GM12878 (cell line): ENCODE measurements around the gene FMNL2. TPM values are rescaled to one million over a fixed set of nuclear protein-coding genes. Genes with fewer than 3 reads are reported as not detected.

Source experiments
- ATAC-seq: fragments of 200-7000 bp; cut with Tn5 transposase; 3 replicates; pipeline ENCODE4 v1.9.1; 2020; ENCODE audit warnings: mild to moderate bottlenecking, moderate library complexity
- BruUV-seq: library from RNA; stranded (reverse); fragments of 400-500 nt; replicated peaks from 2 replicates; lab custom pipeline; 2021; lab: Mats Ljungman, UMichigan
- CTCF ChIA-PET: fragments of 300-600 bp; sonication (Branson Sonifier 250); formaldehyde crosslinking; extraction: SDS; loops from one replicate; lab custom pipeline; 2021; ENCODE audit warnings: inconsistent platforms; lab: Yijun Ruan, JAX
- POLR2A ChIA-PET: fragments of 350-600 bp; formaldehyde crosslinking; extraction: SDS; loops from one replicate; lab custom pipeline; 2021; ENCODE audit warnings: inconsistent platforms; lab: Charles Lee
- RAD21 ChIA-PET: fragments of 300-600 bp; sonication (Branson Sonifier 250); formaldehyde crosslinking; loops from one replicate; lab custom pipeline; 2023; ENCODE audit warnings: antibody characterized with exemption; ENCODE audit not compliant: unreplicated experiment; lab: Charles Lee
- SMC1A ChIA-PET: fragments of 300-600 bp; sonication (Branson Sonifier 250); formaldehyde crosslinking; loops from one replicate; lab custom pipeline; 2023; ENCODE audit not compliant: unreplicated experiment, uncharacterized antibody; lab: Charles Lee
- DNase-seq: peaks from one replicate; pipeline ENCODE4 v3.0.0-alpha.2; 2011; ENCODE audit warnings: low read depth, low spot score
- FAIRE-seq: peaks from 3 replicates; lab custom pipeline; 2011; peaks lifted over from hg19 to GRCh38; lab: Jason Lieb, UNC
- H2AFZ ChIP-seq: 2 replicates; pipeline ENCODE4 v1.6.0; 2011; ENCODE audit warnings: low read depth, low read length, control low read depth; ENCODE audit not compliant: control insufficient read depth
- H3K27ac ChIP-seq: 2 replicates; pipeline ENCODE4 v1.5.1; 2011; ENCODE audit warnings: control low read depth; ENCODE audit not compliant: control insufficient read depth, insufficient read depth
- H3K27me3 ChIP-seq, 2 experiments: replicated peaks in 1 of 2; 2 replicates each; pipeline versions ENCODE4 v1.6.0 to v1.6.1; 2011; ENCODE audit warnings: low read length in 1 of 2; ENCODE audit not compliant: control insufficient read depth in 2 of 2, insufficient read depth in 2 of 2
- H3K36me3 ChIP-seq, 2 experiments: 2 replicates each; pipeline ENCODE4 v1.5.1; 2011; ENCODE audit warnings: low read length in 1 of 2; ENCODE audit not compliant: control insufficient read depth in 2 of 2, insufficient read depth in 2 of 2
- H3K4me1 ChIP-seq: 2 replicates; pipeline ENCODE4 v1.6.1; 2011; ENCODE audit warnings: mild to moderate bottlenecking, low read length, moderate library complexity, mixed read lengths; ENCODE audit not compliant: control insufficient read depth, insufficient read depth
- H3K4me2 ChIP-seq: 2 replicates; pipeline ENCODE4 v1.6.0; 2011; ENCODE audit warnings: control low read depth; ENCODE audit not compliant: control insufficient read depth, insufficient read depth
- H3K4me3 ChIP-seq: fragments of 200-600 bp; sonication (generic); 2 replicates; pipeline ENCODE4 v1.5.1; 2016
- H3K79me2 ChIP-seq: 2 replicates; pipeline ENCODE4 v1.6.0; 2011; ENCODE audit warnings: low read length; ENCODE audit not compliant: control insufficient read depth, insufficient read depth
- H3K9ac ChIP-seq: 2 replicates; pipeline ENCODE4 v1.8.0; 2011; ENCODE audit warnings: low read length, control low read depth, mixed read lengths; ENCODE audit not compliant: control insufficient read depth, insufficient read depth
- H3K9me3 ChIP-seq: replicated peaks from 3 replicates; pipeline ENCODE4 v1.5.1; 2011; ENCODE audit warnings: mild to moderate bottlenecking, low read length; ENCODE audit not compliant: control insufficient read depth, insufficient read depth
- H4K20me1 ChIP-seq: 2 replicates; pipeline ENCODE4 v1.6.0; 2011; ENCODE audit not compliant: control insufficient read depth, insufficient read depth
- BCLAF1 ChIP-seq: fragments of 450-650 bp; IDR thresholded peaks from 2 replicates; pipeline ENCODE4 v1.6.1; 2017; ENCODE audit warnings: antibody characterized with exemption, mild to moderate bottlenecking, moderate library complexity
- CHD4 ChIP-seq: fragments of 200-600 bp; sonication (generic); IDR thresholded peaks from 2 replicates; pipeline ENCODE4 v1.6.1; 2016; ENCODE audit warnings: mild to moderate bottlenecking
- FOXK2 ChIP-seq: fragments of 450-650 bp; IDR thresholded peaks from 2 replicates; pipeline ENCODE4 v1.6.1; 2017; ENCODE audit warnings: mild to moderate bottlenecking, moderate library complexity
- FOXM1 ChIP-seq: IDR thresholded peaks from 2 replicates; pipeline ENCODE4 v1.6.1; 2012; ENCODE audit warnings: low read depth, mild to moderate bottlenecking, inconsistent platforms, low read length, moderate library complexity
- HDAC6 ChIP-seq: fragments of 200-600 bp; sonication (generic); IDR thresholded peaks from one replicate; pipeline ENCODE4 v1.8.0; 2017; ENCODE audit warnings: antibody characterized with exemption; ENCODE audit not compliant: unreplicated experiment
- HDGF ChIP-seq: fragments of 450-650 bp; IDR thresholded peaks from 2 replicates; pipeline ENCODE4 v1.6.1; 2016; ENCODE audit warnings: antibody characterized with exemption
- PAX5 ChIP-seq: IDR thresholded peaks from 2 replicates; pipeline ENCODE4 v1.6.1; 2011; ENCODE audit warnings: low read depth, low read length, borderline replicate concordance
- RAD21 ChIP-seq: IDR thresholded peaks from 2 replicates; pipeline ENCODE4 v1.6.1; 2011; ENCODE audit warnings: mild to moderate bottlenecking, low read depth, low read length, moderate library complexity; ENCODE audit not compliant: insufficient read depth
- RBBP5 ChIP-seq: fragments of 200-600 bp; sonication (generic); conservative IDR thresholded peaks from 2 replicates; pipeline ENCODE4 v1.6.1; 2016
- RCOR1 ChIP-seq: conservative IDR thresholded peaks from 2 replicates; pipeline ENCODE4 v1.6.1; 2012; ENCODE audit warnings: low read depth, low read length, improper control_type of control experiment
- TBL1XR1 ChIP-seq: IDR thresholded peaks from 2 replicates; pipeline ENCODE4 v1.6.1; 2012; ENCODE audit warnings: low read depth, low read length, improper control_type of control experiment
- ZNF207 ChIP-seq: fragments of 450-650 bp; IDR thresholded peaks from 2 replicates; pipeline ENCODE4 v1.6.1; 2014; ENCODE audit warnings: antibody characterized with exemption, mild to moderate bottlenecking, borderline replicate concordance
- ZSCAN29 ChIP-seq: fragments of 450-650 bp; IDR thresholded peaks from 2 replicates; pipeline ENCODE4 v1.6.1; 2017; ENCODE audit warnings: mild to moderate bottlenecking, moderate library complexity
- WGBS: methylation state at CpG from one replicate; pipeline ENCODE4 v1.1.6; 2016; ENCODE audit warnings: low lambda C conversion rate; ENCODE audit not compliant: insufficient replicate concordance, insufficient coverage; ENCODE audit errors: missing lambda C conversion rate; 5-methylcytosine and 5-hydroxymethylcytosine counted together
- in situ Hi-C: fragments of 300-500 bp; cut with MboI; formaldehyde crosslinking; loops from 9 replicates; pipeline ENCODE4 v1.14.3; 2018; ENCODE audit warnings: mixed read lengths
- intact Hi-C: fragments of 100-400 bp; cut with micrococcal nuclease; formaldehyde crosslinking; loops from one replicate; pipeline ENCODE4 v1.14.2; 2022; ENCODE audit not compliant: unreplicated experiment
- polyA plus RNA-seq, 11 experiments: library from polyadenylated mRNA; depleted of rRNA in 4 of 11; unstranded in 6 of 11; stranded (reverse) in 5 of 11; fragments of >200 nt; fragmentation: Nextera tagmentation in 4 of 11; fragmentation: Illumina TruSeq in 1 of 11; extraction: Ambion mirVana in 4 of 11; extraction: Trizol in 1 of 11; gene quantifications; 1 replicate in 1 of 11; 2 replicates in 10 of 11; pipeline versions ENCODE4 v1.2.1 to v1.2.3, GENCODE V29; 2011 to 2016; ENCODE audit warnings: inconsistent platforms in 2 of 11, missing spikeins in 2 of 11, low read depth in 1 of 11
- total RNA-seq, 4 experiments: library from RNA; depleted of rRNA in 3 of 4; stranded (reverse); fragments of >200 nt in 3 of 4; fragmentation: Illumina TruSeq in 1 of 4; extraction: Trizol in 1 of 4; gene quantifications; 2 replicates each; pipeline versions ENCODE4 v1.2.1 to v1.2.3, GENCODE V29; 2013 to 2021
- TF ChIP-seq, protein P1 (sequence below): fragments of 150-350 bp; IDR thresholded peaks from 2 replicates; pipeline ENCODE4 v1.6.1; 2014; ENCODE audit warnings: mild to moderate bottlenecking, low read depth, low read length
- TF ChIP-seq, protein P2 (sequence below): fragments of 450-650 bp; IDR thresholded peaks from 2 replicates; pipeline ENCODE4 v1.6.1; 2017; ENCODE audit warnings: mild to moderate bottlenecking, moderate library complexity

Gene FMNL2
- total and polyA plus RNA-seq, 10 of the 15 experiments (the other 5 are each of a cell fraction or from before 2014, with no cell fraction given), result 0.13 to 9.9 (median 0.35) TPM

- POLR2A ChIA-PET, result interaction anchor here (0.6 to 1.2 kb wide), 3 partner anchors 19 to 103 kb away, joined by 3 read pairs; no protein-coding TSS in a partner anchor
- Histone ChIP-seq H3K79me2 (peaks cover 2% of the 10 kb centered on the region), H2AFZ (no peak overlapping the region), H3K27ac (no peak overlapping the region), H3K9ac (no peak overlapping the region), H3K4me1 (peaks cover 23% of the 10 kb centered on the region), H3K4me3 (no peak overlapping the region), H3K4me2 (no peak overlapping the region), H4K20me1 (no peaks in the 10 kb centered on the region), H3K36me3 (no peaks in the 10 kb centered on the region), H3K27me3 (no peaks in the 10 kb centered on the region), H3K9me3 (no peaks in the 10 kb centered on the region)
- WGBS, result 83% methylated on average over 7 of the region's 7 CpGs
- no TSS peak for BruUV-seq
- DNase-seq, result no peak
- RAD21 ChIA-PET, result interaction anchor here (1.3 to 1.5 kb wide), 2 partner anchors 10 to 18 kb away, joined by 4 to 5 read pairs; no protein-coding TSS in a partner anchor
- SMC1A ChIA-PET, result interaction anchor here (1.0 to 9.4 kb wide), 7 partner anchors 16 to 428 kb away, joined by 3 to 98 read pairs (median 4); partner anchors contain the start of gene STAM2
- intact Hi-C loops (loop anchor here (5.0 to 10.0 kb wide), 4 partner anchors 128 to 290 kb away; partner anchors contain the start of genes FMNL2 and STAM2), in situ Hi-C loops (no loop called here)
- FAIRE-seq, result no peak
- ATAC-seq, result no peak
- CTCF ChIA-PET, result interaction anchor here (1.0 to 1.9 kb wide), 2 partner anchors 11 to 55 kb away, joined by 3 to 5 read pairs; no protein-coding TSS in a partner anchor
- TF ChIP-seq ZNF207, result no peak
- TF ChIP-seq ZSCAN29, result no peak
- TF ChIP-seq, protein P1, sequence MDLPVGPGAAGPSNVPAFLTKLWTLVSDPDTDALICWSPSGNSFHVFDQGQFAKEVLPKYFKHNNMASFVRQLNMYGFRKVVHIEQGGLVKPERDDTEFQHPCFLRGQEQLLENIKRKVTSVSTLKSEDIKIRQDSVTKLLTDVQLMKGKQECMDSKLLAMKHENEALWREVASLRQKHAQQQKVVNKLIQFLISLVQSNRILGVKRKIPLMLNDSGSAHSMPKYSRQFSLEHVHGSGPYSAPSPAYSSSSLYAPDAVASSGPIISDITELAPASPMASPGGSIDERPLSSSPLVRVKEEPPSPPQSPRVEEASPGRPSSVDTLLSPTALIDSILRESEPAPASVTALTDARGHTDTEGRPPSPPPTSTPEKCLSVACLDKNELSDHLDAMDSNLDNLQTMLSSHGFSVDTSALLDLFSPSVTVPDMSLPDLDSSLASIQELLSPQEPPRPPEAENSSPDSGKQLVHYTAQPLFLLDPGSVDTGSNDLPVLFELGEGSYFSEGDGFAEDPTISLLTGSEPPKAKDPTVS, result no peak
- TF ChIP-seq BCLAF1, result no peak
- TF ChIP-seq FOXK2, result no peak
- no peak for TF ChIP-seq PAX5
- TF ChIP-seq HDAC6, result no peak
- TF ChIP-seq FOXM1, result no peak
- no peak for TF ChIP-seq RBBP5
- TF ChIP-seq, protein P2, sequence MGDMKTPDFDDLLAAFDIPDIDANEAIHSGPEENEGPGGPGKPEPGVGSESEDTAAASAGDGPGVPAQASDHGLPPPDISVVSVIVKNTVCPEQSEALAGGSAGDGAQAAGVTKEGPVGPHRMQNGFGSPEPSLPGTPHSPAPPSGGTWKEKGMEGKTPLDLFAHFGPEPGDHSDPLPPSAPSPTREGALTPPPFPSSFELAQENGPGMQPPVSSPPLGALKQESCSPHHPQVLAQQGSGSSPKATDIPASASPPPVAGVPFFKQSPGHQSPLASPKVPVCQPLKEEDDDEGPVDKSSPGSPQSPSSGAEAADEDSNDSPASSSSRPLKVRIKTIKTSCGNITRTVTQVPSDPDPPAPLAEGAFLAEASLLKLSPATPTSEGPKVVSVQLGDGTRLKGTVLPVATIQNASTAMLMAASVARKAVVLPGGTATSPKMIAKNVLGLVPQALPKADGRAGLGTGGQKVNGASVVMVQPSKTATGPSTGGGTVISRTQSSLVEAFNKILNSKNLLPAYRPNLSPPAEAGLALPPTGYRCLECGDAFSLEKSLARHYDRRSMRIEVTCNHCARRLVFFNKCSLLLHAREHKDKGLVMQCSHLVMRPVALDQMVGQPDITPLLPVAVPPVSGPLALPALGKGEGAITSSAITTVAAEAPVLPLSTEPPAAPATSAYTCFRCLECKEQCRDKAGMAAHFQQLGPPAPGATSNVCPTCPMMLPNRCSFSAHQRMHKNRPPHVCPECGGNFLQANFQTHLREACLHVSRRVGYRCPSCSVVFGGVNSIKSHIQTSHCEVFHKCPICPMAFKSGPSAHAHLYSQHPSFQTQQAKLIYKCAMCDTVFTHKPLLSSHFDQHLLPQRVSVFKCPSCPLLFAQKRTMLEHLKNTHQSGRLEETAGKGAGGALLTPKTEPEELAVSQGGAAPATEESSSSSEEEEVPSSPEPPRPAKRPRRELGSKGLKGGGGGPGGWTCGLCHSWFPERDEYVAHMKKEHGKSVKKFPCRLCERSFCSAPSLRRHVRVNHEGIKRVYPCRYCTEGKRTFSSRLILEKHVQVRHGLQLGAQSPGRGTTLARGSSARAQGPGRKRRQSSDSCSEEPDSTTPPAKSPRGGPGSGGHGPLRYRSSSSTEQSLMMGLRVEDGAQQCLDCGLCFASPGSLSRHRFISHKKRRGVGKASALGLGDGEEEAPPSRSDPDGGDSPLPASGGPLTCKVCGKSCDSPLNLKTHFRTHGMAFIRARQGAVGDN, result no peak
- TF ChIP-seq CHD4, result no peak
- TF ChIP-seq TBL1XR1, result no peak
- no peak for TF ChIP-seq RAD21
- TF ChIP-seq RCOR1, result no peak
- no peak for TF ChIP-seq HDGF
Observed at GRCh38 chr2:152464851-152465470, 130.0 kb downstream of the FMNL2 start.
